Breast epithelium (tissue), 4 donors: ENCODE measurements around the gene NINJ1. TPM values are rescaled to one million over a fixed set of nuclear protein-coding genes. Genes with fewer than 3 reads are reported as not detected.
A peak's percentile ranks its signal among the peaks of the same experiment; 100 is the strongest.

Experiments
- DNase-seq, 2 donors: peaks; one replicate each; pipeline ENCODE4 v3.0.0-alpha.2; 2019; ENCODE audit warnings: low spot score in 2 of 2
- H3K27ac ChIP-seq, 2 donors: fragments of 200-600 bp; sonication (generic) in 1 of 2; one replicate each; pipeline ENCODE4 v1.5.1; 2016 to 2019; ENCODE audit warnings: mild to moderate bottlenecking in 1 of 2
- H3K27me3 ChIP-seq, 2 donors: fragments of 200-600 bp; sonication (generic) in 1 of 2; one replicate each; pipeline versions ENCODE4 v1.5.1 to v1.6.0; 2017 to 2019; ENCODE audit warnings: control low read depth in 1 of 2, mild to moderate bottlenecking in 1 of 2
- H3K36me3 ChIP-seq: fragments of 200-600 bp; one replicate; pipeline ENCODE4 v1.5.1; 2019
- H3K4me1 ChIP-seq, 2 donors: fragments of 200-600 bp; sonication (generic); one replicate each; pipeline ENCODE4 v1.5.1; 2016 to 2019; ENCODE audit warnings: control low read depth in 1 of 2
- H3K4me3 ChIP-seq, 3 donors: fragments of 200-600 bp; sonication (generic); 1 replicate in 2 of 3; 2 replicates in 1 of 3; pipeline ENCODE4 v1.5.1; 2016 to 2019; ENCODE audit warnings: mild to moderate bottlenecking in 3 of 3, moderate library complexity in 2 of 3
- H3K9me3 ChIP-seq, 2 donors: fragments of 200-600 bp; sonication (generic) in 1 of 2; one replicate each; pipeline ENCODE4 v1.5.1; 2016 to 2019; ENCODE audit warnings: control low read depth in 1 of 2
- POLR2A ChIP-seq: fragments of 450-650 bp; IDR thresholded peaks from one replicate; pipeline ENCODE4 v1.6.1; 2016; ENCODE audit warnings: antibody characterized with exemption, mild to moderate bottlenecking, moderate library complexity
- POLR2AphosphoS5 ChIP-seq, 3 donors: sonication (generic); formaldehyde crosslinking; IDR thresholded peaks; one replicate each; pipeline ENCODE4 v1.6.1; 2017; ENCODE audit warnings: antibody characterized with exemption in 3 of 3
- intact Hi-C: fragments of 100-400 bp; cut with DNase I; formaldehyde crosslinking; loops from one replicate; pipeline ENCODE4 v1.15.1; 2023; ENCODE audit warnings: low total_unique reads
- total RNA-seq, 3 donors: library from RNA; depleted of rRNA; stranded (reverse); fragments of >200 nt; gene quantifications; one replicate each; pipeline ENCODE4 v1.1.0, GENCODE V29; 2016
- TF ChIP-seq, protein P1 (sequence below), 3 donors: fragments of 450-650 bp; IDR thresholded peaks; one replicate each; pipeline ENCODE4 v1.5.1; 2016 to 2017; ENCODE audit warnings: antibody characterized with exemption in 3 of 3, mild to moderate bottlenecking in 3 of 3, moderate library complexity in 3 of 3

NINJ1 gene
- total RNA-seq, 3 donors from 2014 or later, result 89.8 to 109 (median 109) TPM

DNA sequence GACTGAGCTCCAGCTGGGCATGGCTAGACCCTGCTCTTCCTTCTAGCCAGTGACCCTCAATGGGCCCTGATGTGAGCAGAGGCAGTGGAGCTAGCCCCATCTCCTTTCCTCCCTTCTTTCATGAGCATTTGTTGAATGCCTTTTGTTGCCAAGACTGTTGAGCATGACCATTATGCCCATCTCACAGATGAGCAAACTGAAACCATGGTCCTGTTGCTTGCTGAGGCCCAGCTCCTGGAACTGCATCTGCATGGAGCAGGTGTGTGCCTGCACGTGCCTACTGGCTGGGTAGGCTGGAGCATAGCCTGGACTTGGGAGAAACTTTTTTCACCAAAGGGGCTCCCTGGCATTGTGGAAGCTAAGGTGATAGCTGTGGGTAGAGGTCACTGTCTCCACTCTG lies 46.9 kb upstream of the NINJ1 start:
- Histone ChIP-seq H3K4me3 (no peak overlapping the region), H3K27me3 (peaks cover 0 to 2% of the 10 kb centered on the region in 2 donors), H3K9me3 (no peaks in the 10 kb centered on the region), H3K36me3 (no peaks in the 10 kb centered on the region), H3K4me1 (peaks cover 0 to 4% of the 10 kb centered on the region in 2 donors), H3K27ac (no peak overlapping the region)
- DNase-seq, result no peak
- TF ChIP-seq POLR2A (no peak), POLR2AphosphoS5 (IDR thresholded peaks at IDR 0.05) (no peak)
- TF ChIP-seq, protein P1, sequence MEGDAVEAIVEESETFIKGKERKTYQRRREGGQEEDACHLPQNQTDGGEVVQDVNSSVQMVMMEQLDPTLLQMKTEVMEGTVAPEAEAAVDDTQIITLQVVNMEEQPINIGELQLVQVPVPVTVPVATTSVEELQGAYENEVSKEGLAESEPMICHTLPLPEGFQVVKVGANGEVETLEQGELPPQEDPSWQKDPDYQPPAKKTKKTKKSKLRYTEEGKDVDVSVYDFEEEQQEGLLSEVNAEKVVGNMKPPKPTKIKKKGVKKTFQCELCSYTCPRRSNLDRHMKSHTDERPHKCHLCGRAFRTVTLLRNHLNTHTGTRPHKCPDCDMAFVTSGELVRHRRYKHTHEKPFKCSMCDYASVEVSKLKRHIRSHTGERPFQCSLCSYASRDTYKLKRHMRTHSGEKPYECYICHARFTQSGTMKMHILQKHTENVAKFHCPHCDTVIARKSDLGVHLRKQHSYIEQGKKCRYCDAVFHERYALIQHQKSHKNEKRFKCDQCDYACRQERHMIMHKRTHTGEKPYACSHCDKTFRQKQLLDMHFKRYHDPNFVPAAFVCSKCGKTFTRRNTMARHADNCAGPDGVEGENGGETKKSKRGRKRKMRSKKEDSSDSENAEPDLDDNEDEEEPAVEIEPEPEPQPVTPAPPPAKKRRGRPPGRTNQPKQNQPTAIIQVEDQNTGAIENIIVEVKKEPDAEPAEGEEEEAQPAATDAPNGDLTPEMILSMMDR (IDR thresholded peaks at IDR 0.05), result no peak
- intact Hi-C loops, result no loop called here

DNA sequence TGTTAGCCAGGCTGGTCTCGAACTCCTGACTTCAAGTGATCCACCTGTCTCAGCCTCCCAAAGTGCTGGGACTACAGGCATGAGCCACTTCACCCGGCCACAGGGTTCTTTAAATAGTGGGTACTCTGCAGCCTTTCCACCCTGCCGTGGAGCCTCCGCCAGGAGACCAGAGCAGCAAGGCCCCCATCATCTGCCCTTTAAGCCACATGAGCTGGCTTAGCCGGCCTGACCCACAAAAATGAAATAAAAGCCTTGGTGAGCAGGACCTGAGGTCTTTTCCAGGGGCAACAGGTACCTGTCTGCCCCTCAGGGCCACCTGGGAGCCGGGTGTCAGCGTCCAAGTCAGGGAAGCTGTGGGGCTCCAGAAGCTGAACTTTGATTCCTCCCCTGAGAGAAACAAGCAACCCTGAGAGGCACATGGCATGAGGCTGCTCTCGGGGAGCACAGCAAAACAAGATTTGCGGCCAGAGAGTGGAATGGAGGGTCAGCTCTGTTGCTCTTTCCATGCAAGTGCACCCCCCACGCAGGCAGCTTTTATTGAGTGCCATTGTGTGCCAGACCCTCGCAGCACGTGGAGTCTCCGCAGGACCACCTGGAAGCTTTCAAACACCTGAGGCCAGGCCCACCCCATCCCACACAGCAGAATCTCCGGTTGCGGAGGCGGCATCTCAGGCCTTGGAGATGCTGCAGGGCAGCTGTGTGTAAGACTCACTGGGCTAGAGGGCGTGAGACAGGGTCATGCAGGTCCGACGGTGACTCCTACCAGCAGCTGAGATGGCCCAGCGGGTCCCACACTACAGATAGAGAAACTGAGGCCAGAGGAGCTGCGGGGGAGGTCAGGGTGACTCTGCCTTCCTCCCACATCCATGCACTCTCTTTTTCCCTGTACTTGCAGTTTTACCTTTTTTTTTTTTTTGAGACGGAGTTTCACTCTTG lies 45.1 kb upstream of the NINJ1 start:
- peaks cover 0 to 4% of the 10 kb centered on the region in 2 donors for H3K4me1 ChIP-seq
- H3K4me3 ChIP-seq, result no peak overlapping the region
- no peak overlapping the region for H3K27ac ChIP-seq
- no peaks in the 10 kb centered on the region for H3K27me3 ChIP-seq
- TF ChIP-seq POLR2A, result no peak
- TF ChIP-seq, protein P1 (IDR thresholded peaks at IDR 0.05), result no peak
- no peak for TF ChIP-seq POLR2AphosphoS5 (IDR thresholded peaks at IDR 0.05)
- intact Hi-C loops, result no loop called here
- no peaks in the 10 kb centered on the region for H3K36me3 ChIP-seq
- no peaks in the 10 kb centered on the region for H3K9me3 ChIP-seq
- DNase-seq, result no peak

DNA sequence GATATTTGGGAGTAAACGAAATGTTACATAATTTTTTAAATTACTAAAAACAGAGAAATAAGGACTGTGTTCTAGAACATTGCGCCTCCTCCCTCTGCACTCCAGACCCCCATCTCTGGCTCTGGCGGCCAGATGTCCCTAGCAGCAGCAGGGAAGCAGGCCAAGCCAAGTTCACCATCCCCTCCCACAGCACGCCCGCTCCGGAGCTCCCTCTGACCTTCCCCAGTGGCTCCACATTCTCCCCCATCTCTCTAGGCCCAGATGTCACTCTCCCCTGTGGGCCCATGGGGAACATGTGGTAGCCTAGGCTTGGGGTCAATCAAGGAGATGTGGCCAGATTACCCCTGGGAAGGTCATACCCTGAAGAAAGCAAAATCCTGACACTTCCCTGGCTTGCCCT lies 43.6 kb upstream of the NINJ1 start:
- intact Hi-C loops, result no loop called here
- no peak overlapping the region for H3K4me3 ChIP-seq

DNA sequence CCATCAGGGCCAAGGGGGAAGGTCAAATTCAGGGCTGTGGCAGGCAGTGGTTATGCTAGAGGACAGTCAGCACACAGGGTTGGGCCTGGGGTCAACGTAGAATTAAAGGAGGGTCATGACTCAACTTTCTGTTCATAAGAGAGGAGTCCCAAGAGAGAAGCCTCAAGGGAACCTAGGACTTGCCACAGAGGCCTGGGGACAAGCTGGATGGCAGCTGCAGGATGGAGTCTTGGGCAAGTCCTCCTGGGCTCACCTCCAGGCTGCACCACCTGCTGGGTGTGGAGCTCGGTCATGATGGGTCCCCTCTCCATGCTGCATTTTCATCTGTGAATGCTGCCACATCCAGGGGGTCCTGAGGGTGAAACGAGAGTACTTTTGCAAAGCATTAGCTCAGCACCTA lies 40.9 kb upstream of the NINJ1 start:
- H3K27me3 ChIP-seq, result peaks cover 0 to 6% of the 10 kb centered on the region in 2 donors
- no peak overlapping the region for H3K4me3 ChIP-seq
- intact Hi-C loops, result no loop called here
- no peak for TF ChIP-seq POLR2A
- TF ChIP-seq, protein P1 (IDR thresholded peaks at IDR 0.05), result no peak
- TF ChIP-seq POLR2AphosphoS5 (IDR thresholded peaks at IDR 0.05), result no peak
- no peaks in the 10 kb centered on the region for H3K9me3 ChIP-seq
- DNase-seq, result no peak
- H3K4me1 ChIP-seq, result no peaks in the 10 kb centered on the region
- no peak overlapping the region for H3K27ac ChIP-seq
- no peaks in the 10 kb centered on the region for H3K36me3 ChIP-seq

More for the DNA sequence above, 43.6 kb upstream of the NINJ1 start:
- Histone ChIP-seq H3K27me3 (no peaks in the 10 kb centered on the region), H3K4me1 (no peaks in the 10 kb centered on the region), H3K36me3 (no peaks in the 10 kb centered on the region), H3K9me3 (no peaks in the 10 kb centered on the region), H3K27ac (peak overlapping the region in 1 of 2 donors; percentile 25)
- TF ChIP-seq POLR2A (no peak), POLR2AphosphoS5 (IDR thresholded peaks at IDR 0.05) (no peak)
- TF ChIP-seq, protein P1 (IDR thresholded peaks at IDR 0.05), result no peak
- no peak for DNase-seq

DNA sequence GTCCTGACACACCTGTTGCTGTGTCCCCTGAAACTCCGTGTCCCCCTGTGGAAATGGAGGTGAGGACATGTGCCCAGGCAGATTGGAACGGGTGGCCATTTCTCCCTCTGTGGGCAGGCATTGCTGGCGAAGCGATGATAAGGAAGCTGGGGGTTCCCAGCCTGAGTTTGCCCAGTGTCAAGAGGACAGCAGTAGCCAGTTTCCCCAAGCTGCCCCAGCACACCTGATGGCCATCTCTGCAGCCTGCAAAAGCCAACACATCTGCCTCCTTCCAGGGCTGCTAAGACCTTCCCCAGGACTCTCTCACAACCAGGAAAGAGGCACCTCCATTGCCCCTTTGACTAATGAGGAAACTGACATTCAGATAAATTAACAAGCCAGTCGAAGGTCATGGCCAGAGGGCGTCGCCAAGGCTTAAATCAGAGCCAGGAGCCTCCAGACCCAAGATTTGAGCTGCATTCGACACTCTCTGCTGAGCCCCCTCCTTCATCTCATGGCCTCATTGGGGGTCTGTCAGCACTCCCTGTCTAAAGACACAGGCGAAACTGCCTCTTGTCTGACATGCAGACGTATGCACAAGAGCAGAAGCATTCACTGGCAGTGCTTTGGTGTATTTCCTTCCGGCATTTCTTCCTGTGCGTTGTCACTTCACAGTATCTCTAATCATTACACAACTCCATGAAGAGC lies 39.5 kb upstream of the NINJ1 start:
- H3K27ac ChIP-seq, result no peak overlapping the region
- no peak for DNase-seq
- no peaks in the 10 kb centered on the region for H3K36me3 ChIP-seq
- peaks cover 0 to 6% of the 10 kb centered on the region in 2 donors for H3K27me3 ChIP-seq
- H3K9me3 ChIP-seq, result no peaks in the 10 kb centered on the region
- H3K4me1 ChIP-seq, result no peaks in the 10 kb centered on the region
- TF ChIP-seq, protein P1 (IDR thresholded peaks at IDR 0.05), result no peak
- TF ChIP-seq POLR2AphosphoS5 (IDR thresholded peaks at IDR 0.05) (no peak), POLR2A (no peak)
- H3K4me3 ChIP-seq, result no peak overlapping the region
- intact Hi-C loops, result no loop called here
